CD4-positive, alpha-beta T cell (primary cell): ENCODE measurements around the gene ZNF423. TPM values are rescaled to one million over a fixed set of nuclear protein-coding genes. Genes with fewer than 3 reads are reported as not detected.

ENCODE experiments used
- ATAC-seq: fragments of 200-7000 bp; cut with Tn5 transposase; one replicate; pipeline ENCODE4 v1.10.0; 2022; ENCODE audit warnings: mild to moderate bottlenecking; ENCODE audit not compliant: poor library complexity
- CTCF ChIA-PET: fragments of 350-600 bp; sonication (Branson Sonifier 250); formaldehyde crosslinking; loops from one replicate; lab custom pipeline; 2021; ENCODE audit warnings: antibody characterized with exemption, inconsistent platforms; lab: Charles Lee
- POLR2A ChIA-PET: fragments of 350-600 bp; sonication (Branson Sonifier 250); formaldehyde crosslinking; loops from one replicate; lab custom pipeline; 2021; ENCODE audit warnings: antibody characterized with exemption, inconsistent platforms; lab: Charles Lee
- DNase-seq, 14 experiments: peaks; one replicate each; pipeline ENCODE4 v3.0.0-alpha.2; 2013 to 2020; ENCODE audit warnings: mixed read lengths in 2 of 14
- H3K27ac ChIP-seq, 2 donors: one replicate each; pipeline versions ENCODE4 v1.5.1 to v1.7.0; 2013; ENCODE audit warnings: low read length in 2 of 2, low read depth in 1 of 2, mild to moderate bottlenecking in 1 of 2
- H3K27me3 ChIP-seq, 2 experiments: 1 replicate in 1 of 2; 2 replicates in 1 of 2; pipeline versions ENCODE4 v1.6.1 to v1.7.0; 2013; ENCODE audit warnings: low read length in 2 of 2, control low read depth in 1 of 2, mild to moderate bottlenecking in 1 of 2, moderate library complexity in 1 of 2; ENCODE audit not compliant: insufficient read depth in 2 of 2, control insufficient read depth in 1 of 2
- H3K36me3 ChIP-seq: one replicate; pipeline ENCODE4 v1.6.1; 2013; ENCODE audit warnings: low read length, control low read depth; ENCODE audit not compliant: insufficient read depth
- H3K4me1 ChIP-seq: one replicate; pipeline ENCODE4 v1.6.1; 2013; ENCODE audit warnings: low read length, control low read depth; ENCODE audit not compliant: insufficient read depth
- H3K4me3 ChIP-seq: one replicate; pipeline ENCODE4 v1.5.1; 2013; ENCODE audit warnings: mild to moderate bottlenecking, low read length, moderate library complexity
- H3K9me3 ChIP-seq, 2 experiments: 1 replicate in 1 of 2; 2 replicates in 1 of 2; pipeline versions ENCODE4 v1.6.1 to v1.7.0; 2013; ENCODE audit warnings: low read length in 2 of 2, mild to moderate bottlenecking in 2 of 2, control low read depth in 1 of 2, moderate library complexity in 1 of 2; ENCODE audit not compliant: control insufficient read depth in 1 of 2, insufficient read depth in 1 of 2
- H3K27ac Mint-ChIP-seq: one replicate; pipeline ENCODE4 v1.8.0; 2020; ENCODE audit warnings: mixed read lengths
- H3K27me3 Mint-ChIP-seq: one replicate; pipeline ENCODE4 v1.8.0; 2021; ENCODE audit warnings: mixed read lengths
- H3K36me3 Mint-ChIP-seq: one replicate; pipeline ENCODE4 v1.8.0; 2021; ENCODE audit warnings: low read depth, mixed read lengths
- H3K4me1 Mint-ChIP-seq: one replicate; pipeline ENCODE4 v1.8.0; 2021; ENCODE audit warnings: low read depth, mixed read lengths
- H3K4me3 Mint-ChIP-seq: one replicate; pipeline ENCODE4 v1.8.0; 2020; ENCODE audit warnings: mild to moderate bottlenecking, mixed read lengths
- H3K9me3 Mint-ChIP-seq: one replicate; pipeline ENCODE4 v1.8.0; 2020; ENCODE audit warnings: mixed read lengths
- intact Hi-C, 2 experiments: fragments of 100-400 bp; cut with DNase I in 1 of 2; cut with micrococcal nuclease in 1 of 2; formaldehyde crosslinking; loops; one replicate each; pipeline versions ENCODE4 v1.15.1 to v1.9.0; 2023 to 2025; cut with DNase I, micrococcal nuclease
- total RNA-seq, 174 experiments: library from RNA in 2 of 174; stranded (reverse) in 2 of 174; gene quantifications; one replicate each; pipeline ENCODE4 v1.2.3 and lab custom pipeline; 2021 to 2026
- TF ChIP-seq, protein P1 (sequence below): fragments of 200-600 bp; IDR thresholded peaks from one replicate; pipeline ENCODE4 v1.8.0; 2022; ENCODE audit warnings: antibody characterized with exemption, mild to moderate bottlenecking

ZNF423 gene
- total RNA-seq, 2 experiments from 2014 or later: not detected

DNA sequence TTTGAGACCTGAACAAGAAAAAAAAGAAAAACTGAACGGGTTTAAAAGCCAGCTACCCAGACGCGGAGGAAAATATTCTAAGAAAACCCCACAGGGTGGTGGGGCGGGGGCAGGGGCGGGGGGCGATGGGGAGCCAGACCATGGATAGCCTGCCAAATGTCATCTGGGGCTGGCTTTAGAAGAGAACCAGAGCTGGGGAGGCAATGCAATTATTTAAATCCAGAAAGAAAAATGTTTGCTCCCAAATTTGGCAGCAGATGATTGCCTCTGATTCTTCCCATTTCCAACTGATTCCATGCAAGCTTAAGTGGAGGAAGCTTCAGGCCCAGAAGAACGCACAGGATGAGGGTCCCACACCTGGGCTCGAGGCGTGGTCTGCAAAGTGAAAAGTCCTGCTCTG, 34.8 kb downstream of the ZNF423 start:
- Mint-ChIP-seq H3K27ac (no peak overlapping the region), H3K27me3 (peaks cover 5% of the 10 kb centered on the region), H3K4me1 (no peaks in the 10 kb centered on the region), H3K4me3 (no peak overlapping the region), H3K36me3 (no peaks in the 10 kb centered on the region), H3K9me3 (no peaks in the 10 kb centered on the region)
- intact Hi-C loops: no loop called here
- no peaks in the 10 kb centered on the region for H3K27me3 ChIP-seq
- ChIA-PET CTCF (no interaction called here), POLR2A (no interaction called here)
- DNase-seq: no peak
- no peak overlapping the region for H3K27ac ChIP-seq
- no peaks in the 10 kb centered on the region for H3K9me3 ChIP-seq
- no peaks in the 10 kb centered on the region for H3K4me1 ChIP-seq
- no peak for ATAC-seq
- no peak overlapping the region for H3K4me3 ChIP-seq
- H3K36me3 ChIP-seq: no peaks in the 10 kb centered on the region
- TF ChIP-seq, protein P1, sequence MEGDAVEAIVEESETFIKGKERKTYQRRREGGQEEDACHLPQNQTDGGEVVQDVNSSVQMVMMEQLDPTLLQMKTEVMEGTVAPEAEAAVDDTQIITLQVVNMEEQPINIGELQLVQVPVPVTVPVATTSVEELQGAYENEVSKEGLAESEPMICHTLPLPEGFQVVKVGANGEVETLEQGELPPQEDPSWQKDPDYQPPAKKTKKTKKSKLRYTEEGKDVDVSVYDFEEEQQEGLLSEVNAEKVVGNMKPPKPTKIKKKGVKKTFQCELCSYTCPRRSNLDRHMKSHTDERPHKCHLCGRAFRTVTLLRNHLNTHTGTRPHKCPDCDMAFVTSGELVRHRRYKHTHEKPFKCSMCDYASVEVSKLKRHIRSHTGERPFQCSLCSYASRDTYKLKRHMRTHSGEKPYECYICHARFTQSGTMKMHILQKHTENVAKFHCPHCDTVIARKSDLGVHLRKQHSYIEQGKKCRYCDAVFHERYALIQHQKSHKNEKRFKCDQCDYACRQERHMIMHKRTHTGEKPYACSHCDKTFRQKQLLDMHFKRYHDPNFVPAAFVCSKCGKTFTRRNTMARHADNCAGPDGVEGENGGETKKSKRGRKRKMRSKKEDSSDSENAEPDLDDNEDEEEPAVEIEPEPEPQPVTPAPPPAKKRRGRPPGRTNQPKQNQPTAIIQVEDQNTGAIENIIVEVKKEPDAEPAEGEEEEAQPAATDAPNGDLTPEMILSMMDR: no peak

- no peaks in the 10 kb centered on the region for H3K9me3 Mint-ChIP-seq
- TF ChIP-seq, protein P1: no peak
- H3K9me3 ChIP-seq: no peaks in the 10 kb centered on the region
- H3K27me3 ChIP-seq: no peaks in the 10 kb centered on the region
- POLR2A ChIA-PET: no interaction called here
- no peaks in the 10 kb centered on the region for H3K36me3 ChIP-seq
- no peak overlapping the region for H3K4me3 ChIP-seq
- no peak overlapping the region for H3K27ac ChIP-seq
- no peaks in the 10 kb centered on the region for H3K36me3 Mint-ChIP-seq
- DNase-seq (no peak), ATAC-seq (no peak)
- no peak overlapping the region for H3K4me3 Mint-ChIP-seq
- CTCF ChIA-PET: no interaction called here
- intact Hi-C loops: no loop called here
- no peaks in the 10 kb centered on the region for H3K4me1 ChIP-seq
- H3K4me1 Mint-ChIP-seq: no peaks in the 10 kb centered on the region
- no peak overlapping the region for H3K27ac Mint-ChIP-seq
- H3K27me3 Mint-ChIP-seq: peaks cover 5% of the 10 kb centered on the region
Measured at GRCh38 chr16:49817754-49818507, 38.0 kb downstream of the ZNF423 start.

DNA sequence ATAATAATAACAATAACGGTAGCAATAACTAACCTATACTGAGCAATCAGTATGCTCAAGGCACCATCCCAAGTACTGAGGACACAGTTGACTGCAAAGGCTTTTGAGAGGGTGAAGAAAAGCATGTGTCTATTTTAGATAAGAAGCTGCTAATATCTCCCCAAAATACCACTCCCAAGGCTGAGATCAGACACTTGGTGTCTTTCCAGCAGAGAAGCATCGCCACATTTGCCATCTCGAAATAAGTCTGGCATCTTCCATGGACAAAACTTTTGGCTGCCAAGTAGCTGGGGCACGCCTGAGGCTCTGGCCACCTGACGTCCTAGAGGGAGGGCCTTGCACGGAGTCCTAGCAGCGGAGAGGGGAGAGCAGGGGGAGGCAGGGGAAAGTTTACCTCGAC, 39.0 kb downstream of the ZNF423 start:
- H3K9me3 Mint-ChIP-seq: no peaks in the 10 kb centered on the region
- TF ChIP-seq, protein P1: no peak
- no peak for DNase-seq
- Histone ChIP-seq H3K36me3 (no peaks in the 10 kb centered on the region), H3K4me1 (no peaks in the 10 kb centered on the region), H3K9me3 (no peaks in the 10 kb centered on the region), H3K27ac (no peak overlapping the region), H3K27me3 (no peaks in the 10 kb centered on the region), H3K4me3 (no peak overlapping the region)
- ChIA-PET CTCF (interaction anchor here (1.2 kb wide), 1 partner anchor 23 kb away, joined by 3 read pairs; no protein-coding TSS in a partner anchor), POLR2A (no interaction called here)
- H3K4me3 Mint-ChIP-seq: no peak overlapping the region
- no peaks in the 10 kb centered on the region for H3K4me1 Mint-ChIP-seq
- no peak for ATAC-seq
- no peak overlapping the region for H3K27ac Mint-ChIP-seq
- no peaks in the 10 kb centered on the region for H3K36me3 Mint-ChIP-seq
- intact Hi-C loops: no loop called here
- peaks cover 5% of the 10 kb centered on the region for H3K27me3 Mint-ChIP-seq
